Liver (tissue), 9 donors: ENCODE measurements around the gene CROCC2. TPM values are rescaled to one million over a fixed set of nuclear protein-coding genes. Genes with fewer than 3 reads are reported as not detected.

Experiments used
- DNase-seq: peaks from one replicate; pipeline ENCODE4 v3.0.0-alpha.2; 2017; ENCODE audit warnings: low spot score
- H3K27ac ChIP-seq, 2 donors: one replicate each; pipeline ENCODE4 v1.7.0; 2013; ENCODE audit warnings: inconsistent platforms in 2 of 2, low read length in 2 of 2, control low read depth in 1 of 2, low read depth in 1 of 2, mild to moderate bottlenecking in 1 of 2
- H3K27me3 ChIP-seq, 4 donors: one replicate each; pipeline versions ENCODE4 v1.6.1 to v1.7.0; 2013; ENCODE audit warnings: low read length in 3 of 4, inconsistent platforms in 1 of 4, mild to moderate bottlenecking in 1 of 4, moderate library complexity in 1 of 4; ENCODE audit not compliant: control insufficient read depth in 4 of 4, insufficient read depth in 4 of 4
- H3K36me3 ChIP-seq, 4 donors: one replicate each; pipeline versions ENCODE4 v1.6.1 to v1.7.0; 2013; ENCODE audit warnings: low read length in 3 of 4, mild to moderate bottlenecking in 3 of 4, low read depth in 1 of 4, moderate library complexity in 1 of 4; ENCODE audit not compliant: control insufficient read depth in 4 of 4, insufficient read depth in 3 of 4
- H3K4me1 ChIP-seq, 4 donors: one replicate each; pipeline versions ENCODE4 v1.6.1 to v1.7.0; 2013; ENCODE audit warnings: low read length in 3 of 4, mild to moderate bottlenecking in 3 of 4, moderate library complexity in 1 of 4; ENCODE audit not compliant: control insufficient read depth in 4 of 4, insufficient read depth in 4 of 4
- H3K4me3 ChIP-seq, 3 donors: one replicate each; pipeline versions ENCODE4 v1.6.1 to v1.7.0; 2013; ENCODE audit warnings: low read length in 3 of 3, control low read depth in 1 of 3, low read depth in 1 of 3, mild to moderate bottlenecking in 1 of 3
- H3K9ac ChIP-seq, 2 donors: one replicate each; pipeline ENCODE4 v1.7.0; 2013; ENCODE audit warnings: low read length in 2 of 2, mild to moderate bottlenecking in 2 of 2, moderate library complexity in 2 of 2, control low read depth in 1 of 2, low read depth in 1 of 2
- H3K9me3 ChIP-seq, 4 donors: one replicate each; pipeline versions ENCODE4 v1.6.1 to v1.7.0; 2013; ENCODE audit warnings: low read length in 3 of 4; ENCODE audit not compliant: control insufficient read depth in 4 of 4
- ATF3 ChIP-seq: IDR thresholded peaks from 2 replicates; pipeline ENCODE4 v1.6.1; 2016; ENCODE audit warnings: antibody characterized with exemption
- EGR1 ChIP-seq, 2 donors: IDR thresholded peaks; 2 replicates each; pipeline ENCODE4 v1.6.1; 2016 to 2018; ENCODE audit warnings: antibody characterized with exemption in 2 of 2, low read depth in 2 of 2
- FOXA1 ChIP-seq: IDR thresholded peaks from 2 replicates; pipeline ENCODE4 v1.6.1; 2016; ENCODE audit warnings: antibody characterized with exemption
- FOXA2 ChIP-seq: IDR thresholded peaks from 2 replicates; pipeline ENCODE4 v1.6.1; 2016; ENCODE audit warnings: antibody characterized with exemption
- GABPA ChIP-seq, 2 donors: IDR thresholded peaks in 1 of 2; conservative IDR thresholded peaks in 1 of 2; 2 replicates each; pipeline ENCODE4 v1.6.1; 2016; ENCODE audit warnings: antibody characterized with exemption in 2 of 2, mild to moderate bottlenecking in 1 of 2, moderate library complexity in 1 of 2
- HNF4A ChIP-seq, 2 donors: conservative IDR thresholded peaks; 2 replicates each; pipeline ENCODE4 v1.6.1; 2016; ENCODE audit warnings: antibody characterized with exemption in 2 of 2, mild to moderate bottlenecking in 2 of 2
- HNF4G ChIP-seq: IDR thresholded peaks from 2 replicates; pipeline ENCODE4 v1.6.1; 2016; ENCODE audit warnings: antibody characterized with exemption
- JUND ChIP-seq, 2 donors: IDR thresholded peaks; 2 replicates each; pipeline ENCODE4 v1.6.1; 2016; ENCODE audit warnings: antibody characterized with exemption in 2 of 2
- MAX ChIP-seq: IDR thresholded peaks from 2 replicates; pipeline ENCODE4 v1.6.1; 2016; ENCODE audit warnings: antibody characterized with exemption
- NR2F2 ChIP-seq: IDR thresholded peaks from 2 replicates; pipeline ENCODE4 v1.6.1; 2016; ENCODE audit warnings: antibody characterized with exemption
- RAD21 ChIP-seq, 2 donors: IDR thresholded peaks; 2 replicates each; pipeline ENCODE4 v1.6.1; 2016; ENCODE audit warnings: antibody characterized with exemption in 2 of 2, mild to moderate bottlenecking in 2 of 2
- REST ChIP-seq: IDR thresholded peaks from 2 replicates; pipeline ENCODE4 v1.6.1; 2016; ENCODE audit warnings: antibody characterized with exemption, mild to moderate bottlenecking
- RXRA ChIP-seq, 2 donors: IDR thresholded peaks; 2 replicates each; pipeline ENCODE4 v1.6.1; 2017 to 2018; ENCODE audit warnings: antibody characterized with exemption in 2 of 2, mild to moderate bottlenecking in 1 of 2
- SP1 ChIP-seq: IDR thresholded peaks from 2 replicates; pipeline ENCODE4 v1.6.1; 2018; ENCODE audit warnings: antibody characterized with exemption, mild to moderate bottlenecking
- TAF1 ChIP-seq: conservative IDR thresholded peaks from 2 replicates; pipeline ENCODE4 v1.6.1; 2016; ENCODE audit warnings: antibody characterized with exemption, mild to moderate bottlenecking
- YY1 ChIP-seq: IDR thresholded peaks from 2 replicates; pipeline ENCODE4 v1.6.1; 2016; ENCODE audit warnings: antibody characterized with exemption, mild to moderate bottlenecking
- ZBTB33 ChIP-seq: IDR thresholded peaks from 2 replicates; pipeline ENCODE4 v1.6.1; 2016; ENCODE audit warnings: antibody characterized with exemption
- WGBS: extraction: QIAGEN DNeasy Blood & Tissue Kit; methylation state at CpG from one replicate; pipeline ENCODE4 v1.1.7; 2013; 5-methylcytosine and 5-hydroxymethylcytosine counted together
- polyA plus RNA-seq, 2 donors: library from polyadenylated mRNA; stranded (reverse) in 1 of 2; unstranded in 1 of 2; fragments of 200-250 nt in 1 of 2; fragments of >200 nt in 1 of 2; fragmentation: Nextera tagmentation in 1 of 2; extraction: Ambion mirVana in 1 of 2; gene quantifications; one replicate each; pipeline versions ENCODE4 v1.2.1 to v1.2.3, GENCODE V29; 2013 to 2015
- total RNA-seq, 2 donors: library from RNA; depleted of rRNA; stranded (reverse); fragments of >200 nt; gene quantifications; one replicate each; pipeline ENCODE4 v1.2.3, GENCODE V29; 2014
- TF ChIP-seq, protein P1 (sequence below): fragments of 150-350 bp; IDR thresholded peaks from 2 replicates; pipeline ENCODE4 v1.5.1; 2017; ENCODE audit warnings: improper control_type of control experiment, low read depth, low read length; ENCODE audit not compliant: missing input control
- donor health status: healthy.
- donor health status: healthy.
- donor health status: healthy.
- donor health status: healthy.
- donor health status: healthy.

Gene CROCC2
- total and polyA plus RNA-seq, 4 donors: under 0.01 to 0.13 (median 0.05) TPM

DNA sequence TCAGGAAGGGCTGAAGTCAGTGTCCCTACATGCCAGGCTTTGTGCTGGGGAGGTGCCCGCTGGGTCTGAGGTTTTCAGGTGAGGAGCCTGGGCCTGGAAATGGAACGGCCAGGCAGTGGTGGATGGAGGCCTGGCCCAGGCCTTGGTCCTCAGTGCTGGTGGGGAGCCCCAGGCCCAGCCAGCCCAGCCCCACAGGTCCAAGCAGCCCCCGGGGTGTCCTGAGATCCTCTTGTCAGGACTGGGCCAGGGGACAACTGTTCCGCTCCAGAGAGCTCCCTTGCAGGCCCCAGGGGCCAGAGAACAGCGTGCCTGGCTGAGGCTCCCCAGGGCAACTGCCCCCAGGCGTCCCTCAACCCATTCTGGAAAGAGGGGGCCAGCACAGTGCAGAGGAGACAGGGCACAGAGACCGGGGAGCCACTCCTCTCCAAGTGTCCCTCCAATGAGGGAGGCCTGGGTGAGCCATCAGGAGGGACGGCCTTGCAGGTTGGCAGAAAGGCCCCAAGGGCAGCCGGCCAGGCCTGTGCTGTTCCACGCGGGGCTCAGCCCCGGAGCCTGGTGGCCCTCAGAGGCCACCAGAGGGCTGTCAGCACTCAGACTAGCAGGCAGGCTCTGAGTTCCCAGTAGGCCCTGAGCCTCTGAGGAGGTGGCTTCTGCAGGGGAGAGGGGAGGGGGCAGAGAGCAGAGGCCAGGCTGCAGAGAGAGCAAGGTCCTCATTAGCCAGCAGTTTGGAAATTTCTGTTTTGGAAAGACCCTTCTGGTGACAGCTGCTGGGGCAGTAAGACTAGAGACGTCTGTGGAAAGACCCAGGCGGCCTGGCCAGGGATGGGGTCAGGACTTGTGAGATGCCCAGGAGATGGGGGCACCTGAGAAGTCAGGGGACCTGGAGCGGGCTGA lies 62.8 kb downstream of the CROCC2 start (continued):
- TF ChIP-seq RAD21 (IDR thresholded peaks at IDR 0.05) (peak in 1 of 2 donors; percentile 68), ZBTB33 (no peak)
- TF ChIP-seq, protein P1, sequence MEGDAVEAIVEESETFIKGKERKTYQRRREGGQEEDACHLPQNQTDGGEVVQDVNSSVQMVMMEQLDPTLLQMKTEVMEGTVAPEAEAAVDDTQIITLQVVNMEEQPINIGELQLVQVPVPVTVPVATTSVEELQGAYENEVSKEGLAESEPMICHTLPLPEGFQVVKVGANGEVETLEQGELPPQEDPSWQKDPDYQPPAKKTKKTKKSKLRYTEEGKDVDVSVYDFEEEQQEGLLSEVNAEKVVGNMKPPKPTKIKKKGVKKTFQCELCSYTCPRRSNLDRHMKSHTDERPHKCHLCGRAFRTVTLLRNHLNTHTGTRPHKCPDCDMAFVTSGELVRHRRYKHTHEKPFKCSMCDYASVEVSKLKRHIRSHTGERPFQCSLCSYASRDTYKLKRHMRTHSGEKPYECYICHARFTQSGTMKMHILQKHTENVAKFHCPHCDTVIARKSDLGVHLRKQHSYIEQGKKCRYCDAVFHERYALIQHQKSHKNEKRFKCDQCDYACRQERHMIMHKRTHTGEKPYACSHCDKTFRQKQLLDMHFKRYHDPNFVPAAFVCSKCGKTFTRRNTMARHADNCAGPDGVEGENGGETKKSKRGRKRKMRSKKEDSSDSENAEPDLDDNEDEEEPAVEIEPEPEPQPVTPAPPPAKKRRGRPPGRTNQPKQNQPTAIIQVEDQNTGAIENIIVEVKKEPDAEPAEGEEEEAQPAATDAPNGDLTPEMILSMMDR: peak; percentile 21

DNA sequence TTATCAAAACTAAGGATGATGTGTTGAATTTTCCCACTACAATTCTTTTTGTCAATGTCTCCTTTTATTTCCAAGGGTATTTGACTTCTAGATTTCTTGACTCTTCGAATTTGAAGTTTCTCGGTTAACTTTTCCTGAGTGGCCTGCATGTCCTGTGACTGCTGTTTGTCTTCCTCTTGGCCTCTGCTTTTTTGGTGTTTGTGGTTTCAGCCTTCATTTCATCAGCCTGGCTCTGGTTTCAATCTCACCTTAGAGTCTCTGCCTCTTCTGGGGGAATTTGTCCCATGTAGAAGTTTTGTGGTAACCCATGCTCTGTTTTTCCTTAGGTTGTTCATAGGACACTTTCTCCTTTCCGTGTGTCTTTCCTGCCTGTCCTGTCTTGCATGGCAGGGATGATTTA lies 64.0 kb downstream of the CROCC2 start:
- TF ChIP-seq FOXA1: no peak
- TF ChIP-seq NR2F2: no peak
- no peak for TF ChIP-seq HNF4G
- no peak for TF ChIP-seq TAF1
- TF ChIP-seq MAX: no peak
- TF ChIP-seq, protein P1: no peak
- no peak for TF ChIP-seq REST
- no peak for TF ChIP-seq FOXA2
- no peak for TF ChIP-seq GABPA (IDR thresholded peaks at IDR 0.05 in 1 of 2, conservative IDR thresholded peaks at IDR 0.05 in 1 of 2)
- no peak for TF ChIP-seq RXRA (IDR thresholded peaks at IDR 0.05)
- TF ChIP-seq RAD21 (IDR thresholded peaks at IDR 0.05): no peak
- no peak for TF ChIP-seq ATF3
- TF ChIP-seq ZBTB33: no peak
- no peak for TF ChIP-seq HNF4A (conservative IDR thresholded peaks at IDR 0.05)
- no peak for TF ChIP-seq JUND (IDR thresholded peaks at IDR 0.05)
- no peak for TF ChIP-seq SP1
- TF ChIP-seq YY1: no peak
- TF ChIP-seq EGR1 (IDR thresholded peaks at IDR 0.05; ENCODE audit: low read depth in 2 of 2): no peak
- H3K27me3 ChIP-seq: no peaks in the 10 kb centered on the region
- H3K9me3 ChIP-seq: no peaks in the 10 kb centered on the region
- 90% methylated on average over 3 of the region's 3 CpGs for WGBS
- DNase-seq: no peak
- no peaks in the 10 kb centered on the region for H3K36me3 ChIP-seq
- H3K27ac ChIP-seq: no peak overlapping the region
- no peak overlapping the region for H3K4me3 ChIP-seq
- H3K4me1 ChIP-seq: peaks cover 7 to 27% (median 19%) of the 10 kb centered on the region in 4 donors
- no peak overlapping the region for H3K9ac ChIP-seq
